Thoracic aorta (tissue), 2 donors: ENCODE data around the gene MBOAT7. TPM values are rescaled to one million over a fixed set of nuclear protein-coding genes. Genes with fewer than 3 reads are reported as not detected.

Experiments
- ATAC-seq: fragments of 150-250 bp; one replicate; pipeline ENCODE4 v1.8.0; 2017; ENCODE audit warnings: low read depth; ENCODE audit not compliant: insufficient number of reproducible peaks, low FRiP score
- DNase-seq: peaks from one replicate; pipeline ENCODE4 v3.0.0-alpha.2; 2020; ENCODE audit warnings: low spot score
- H3K27ac ChIP-seq, 2 donors: fragments of 200-600 bp; sonication (generic); 1 replicate in 1 of 2; 2 replicates in 1 of 2; pipeline ENCODE4 v1.5.1; 2016; ENCODE audit warnings: mild to moderate bottlenecking in 2 of 2, moderate library complexity in 2 of 2
- H3K27me3 ChIP-seq: fragments of 200-600 bp; sonication (generic); replicated peaks from 2 replicates; pipeline ENCODE4 v1.6.0; 2016; ENCODE audit warnings: mild to moderate bottlenecking; ENCODE audit not compliant: insufficient read depth
- H3K36me3 ChIP-seq: fragments of 200-600 bp; sonication (generic); one replicate; pipeline ENCODE4 v1.5.1; 2016
- H3K4me1 ChIP-seq, 2 donors: fragments of 200-600 bp; sonication (generic); 1 replicate in 1 of 2; 2 replicates in 1 of 2; pipeline versions ENCODE4 v1.5.1 to v1.6.0; 2016; ENCODE audit warnings: low read depth in 2 of 2, mild to moderate bottlenecking in 1 of 2; ENCODE audit not compliant: control insufficient read depth in 1 of 2
- H3K4me3 ChIP-seq: fragments of 200-600 bp; sonication (generic); 2 replicates; pipeline ENCODE4 v1.5.1; 2016; ENCODE audit warnings: mild to moderate bottlenecking
- H3K9me3 ChIP-seq: fragments of 200-600 bp; sonication (generic); 2 replicates; pipeline ENCODE4 v1.5.1; 2016
- CTCF ChIP-seq: fragments of 200-600 bp; sonication (generic); IDR thresholded peaks from one replicate; pipeline ENCODE4 v1.5.1; 2019; ENCODE audit warnings: antibody characterized with exemption
- total RNA-seq, 2 donors: library from RNA; depleted of rRNA; stranded (reverse); fragments of >200 nt; gene quantifications; one replicate each; pipeline versions ENCODE4 v1.1.0 to v1.2.3, GENCODE V29; 2016

The MBOAT7 gene
- total RNA-seq, 2 donors from 2014 or later = 46.0 to 61.1 TPM

DNA sequence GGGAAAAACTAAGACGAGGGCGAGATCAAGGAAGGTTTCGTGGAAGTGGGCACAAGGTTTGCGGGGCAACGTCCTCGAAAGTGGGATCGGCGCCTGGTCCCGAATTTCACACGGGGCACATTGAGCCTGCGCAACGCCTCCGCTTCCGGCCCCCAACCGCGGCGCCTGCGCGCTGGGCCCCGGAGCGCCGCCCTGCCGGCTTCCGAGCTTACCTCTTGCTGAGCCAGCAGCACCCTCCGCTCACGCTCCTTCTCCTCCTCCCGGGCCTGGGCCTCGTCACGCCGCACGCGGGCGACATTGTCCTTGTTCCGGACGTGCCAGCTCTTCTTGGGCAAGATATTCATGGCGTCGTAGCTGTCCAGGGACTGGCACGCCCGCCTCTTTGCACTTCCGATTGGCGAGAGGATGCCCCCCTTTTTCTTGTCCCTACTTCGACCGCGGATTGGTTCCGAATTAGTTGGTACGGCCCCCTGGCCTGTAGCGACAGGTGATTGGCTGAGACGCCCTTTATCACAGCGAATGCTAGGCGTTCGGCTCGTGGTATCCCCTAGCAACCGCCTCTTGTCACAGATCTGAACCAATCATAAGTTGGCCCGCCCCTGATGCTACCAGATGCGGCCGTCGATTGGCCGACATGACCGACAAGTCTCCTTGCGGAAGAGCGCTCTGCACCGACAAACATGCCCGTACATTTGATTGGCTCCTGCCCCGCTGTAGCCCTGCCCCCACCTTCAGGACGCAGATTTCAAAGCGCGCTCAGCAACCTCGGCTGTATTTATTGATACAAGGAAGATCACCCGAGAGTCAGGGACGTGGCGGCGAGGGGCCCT is 29.8 kb downstream of the MBOAT7 start, which contains the start of gene LENG1:
TSS of gene LENG1 (minus strand) at position 370 of the 830 bp plus-strand sequence. CDS start at position 344, 26 bp downstream.
- H3K9me3 ChIP-seq = no peaks in the 10 kb centered on the region
- ATAC-seq (peak; percentile 98), DNase-seq (peak; percentile 100)
- TF ChIP-seq CTCF = peak; percentile 16
- peak within 1 kb of the TSS; percentile 80 for H3K4me3 ChIP-seq
- H3K4me1 ChIP-seq = peaks cover 16 to 29% of the 10 kb centered on the region in 2 donors
- peaks cover under 1% of the 10 kb centered on the region for H3K27me3 ChIP-seq
- H3K36me3 ChIP-seq = peaks cover 26% of the 10 kb centered on the region
- peak within 1 kb of the TSS; percentile 92 to 99 for H3K27ac ChIP-seq

- H3K4me3 ChIP-seq = peak overlapping the region; percentile 80
- peaks cover 31% of the 10 kb centered on the region for H3K36me3 ChIP-seq
- no peaks in the 10 kb centered on the region for H3K9me3 ChIP-seq
- peak overlapping the region; percentile 92 to 99 for H3K27ac ChIP-seq
- TF ChIP-seq CTCF = no peak
- ATAC-seq (no peak), DNase-seq (no peak)
- no peaks in the 10 kb centered on the region for H3K27me3 ChIP-seq
- H3K4me1 ChIP-seq = peaks cover 16 to 29% of the 10 kb centered on the region in 2 donors
These were observed 30.5 kb downstream of the MBOAT7 start for GRCh38 chr19:54158812-54159351.

GRCh38 chr19:54156953-54157352 is 32.4 kb downstream of the MBOAT7 start:
- Histone ChIP-seq H3K36me3 (peaks cover 48% of the 10 kb centered on the region), H3K4me1 (peaks cover 16 to 28% of the 10 kb centered on the region in 2 donors), H3K27me3 (no peaks in the 10 kb centered on the region), H3K9me3 (no peaks in the 10 kb centered on the region), H3K4me3 (no peak overlapping the region), H3K27ac (no peak overlapping the region)
- ATAC-seq (no peak), DNase-seq (no peak)
- no peak for TF ChIP-seq CTCF

DNA sequence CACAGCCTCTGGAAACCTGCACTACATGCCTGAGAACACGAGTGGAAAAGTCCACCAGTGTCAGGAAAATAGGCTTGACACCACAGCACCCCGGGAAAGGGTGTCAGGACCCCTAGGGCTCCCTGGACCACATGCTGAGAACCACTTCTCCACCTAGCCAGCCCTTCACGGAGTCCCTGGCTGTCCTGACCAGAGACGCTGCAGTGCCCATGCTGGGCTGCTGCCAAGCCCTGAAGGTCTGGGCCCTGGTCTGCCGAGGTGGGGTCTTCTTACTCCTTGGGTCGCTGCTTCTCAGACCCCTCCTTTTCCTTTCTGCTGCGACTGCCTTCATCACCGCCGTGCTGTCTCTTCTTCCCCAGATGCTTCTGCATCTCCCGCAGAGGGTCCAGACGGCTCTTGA is 32.9 kb downstream of the MBOAT7 start:
- DNase-seq (no peak), ATAC-seq (no peak)
- Histone ChIP-seq H3K9me3 (no peaks in the 10 kb centered on the region), H3K4me3 (no peak overlapping the region), H3K4me1 (peaks cover 16 to 23% of the 10 kb centered on the region in 2 donors), H3K27ac (no peak overlapping the region), H3K27me3 (no peaks in the 10 kb centered on the region), H3K36me3 (peaks cover 51% of the 10 kb centered on the region)
- TF ChIP-seq CTCF = no peak

GRCh38 chr19:54155694-54156093 is 33.7 kb downstream of the MBOAT7 start:
- no peaks in the 10 kb centered on the region for H3K27me3 ChIP-seq
- no peak for TF ChIP-seq CTCF
- DNase-seq (no peak), ATAC-seq (no peak)
- no peak overlapping the region for H3K4me3 ChIP-seq
- H3K36me3 ChIP-seq = peaks cover 59% of the 10 kb centered on the region
- H3K27ac ChIP-seq = no peak overlapping the region
- peaks cover 12 to 16% of the 10 kb centered on the region in 2 donors for H3K4me1 ChIP-seq
- H3K9me3 ChIP-seq = no peaks in the 10 kb centered on the region
